IMR-90 (cell line): Measurements from ENCODE around the gene FGD3. TPM values are rescaled to one million over a fixed set of nuclear protein-coding genes. Genes with fewer than 3 reads are reported as not detected.

Source experiments
- ATAC-seq: fragments of 200-7000 bp; cut with Tn5 transposase; 2 replicates; pipeline ENCODE4 v1.9.1; 2020; ENCODE audit warnings: low read depth, mild to moderate bottlenecking, moderate library complexity
- BruUV-seq: library from RNA; stranded (reverse); fragments of 400-500 nt; replicated peaks from 2 replicates; lab custom pipeline; 2021; lab: Mats Ljungman, UMichigan
- CTCF ChIA-PET: fragments of 300-600 bp; formaldehyde crosslinking; extraction: SDS; loops from one replicate; lab custom pipeline; 2021; ENCODE audit warnings: antibody characterized with exemption; lab: Yijun Ruan, JAX
- POLR2A ChIA-PET: fragments of 300-600 bp; sonication (Branson Sonifier 250); formaldehyde crosslinking; loops from one replicate; lab custom pipeline; 2022; ENCODE audit warnings: antibody characterized with exemption; ENCODE audit not compliant: unreplicated experiment; lab: Charles Lee
- DNase-seq: peaks from one replicate; pipeline ENCODE4 v3.0.0; 2013
- H2AFZ ChIP-seq: replicated peaks from 2 replicates; pipeline ENCODE3; 2013; ENCODE audit warnings: low read length, mild to moderate bottlenecking; ENCODE audit not compliant: poor library complexity
- H2AK5ac ChIP-seq: 2 replicates; pipeline ENCODE4 v1.6.1; 2013; ENCODE audit warnings: low read depth, low read length, inconsistent platforms
- H2AK9ac ChIP-seq: replicated peaks from 2 replicates; pipeline ENCODE3; 2013; ENCODE audit warnings: mild to moderate bottlenecking, low read depth, low read length, moderate library complexity; ENCODE audit not compliant: poor library complexity
- H2BK120ac ChIP-seq: 2 replicates; pipeline ENCODE4 v1.6.1; 2013; ENCODE audit warnings: low read depth, low read length, inconsistent platforms
- H2BK15ac ChIP-seq: 3 replicates; pipeline ENCODE4 v1.6.1; 2013; ENCODE audit warnings: low read depth, low read length, inconsistent platforms
- H2BK20ac ChIP-seq: 2 replicates; pipeline ENCODE4 v1.6.1; 2013; ENCODE audit warnings: low read depth, mild to moderate bottlenecking, inconsistent platforms, low read length, moderate library complexity
- H2BK5ac ChIP-seq: 2 replicates; pipeline ENCODE4 v1.6.1; 2013; ENCODE audit warnings: mild to moderate bottlenecking, low read depth, low read length, inconsistent platforms; ENCODE audit not compliant: poor library complexity, severe bottlenecking
- H3K14ac ChIP-seq: replicated peaks from 2 replicates; pipeline ENCODE4 v1.6.1; 2013; ENCODE audit warnings: low read depth, low read length, inconsistent platforms
- H3K18ac ChIP-seq: 2 replicates; pipeline ENCODE4 v1.6.1; 2013; ENCODE audit warnings: low read depth, low read length, control low read depth
- H3K23ac ChIP-seq: 2 replicates; pipeline ENCODE4 v1.6.1; 2013; ENCODE audit warnings: low read depth, low read length, inconsistent platforms
- H3K27ac ChIP-seq: 2 replicates; pipeline ENCODE4 v1.5.1; 2013; ENCODE audit warnings: mild to moderate bottlenecking, control low read depth, low read length; ENCODE audit not compliant: insufficient read depth
- H3K27me3 ChIP-seq: 2 replicates; pipeline ENCODE4 v1.6.1; 2013; ENCODE audit warnings: low read length; ENCODE audit not compliant: control insufficient read depth, insufficient read depth
- H3K36me3 ChIP-seq: 2 replicates; pipeline ENCODE4 v1.6.1; 2013; ENCODE audit warnings: low read length, mixed read lengths; ENCODE audit not compliant: control insufficient read depth, insufficient read depth
- H3K4ac ChIP-seq: 2 replicates; pipeline ENCODE4 v1.6.1; 2013; ENCODE audit warnings: low read depth, low read length, inconsistent platforms
- H3K4me1 ChIP-seq: 2 replicates; pipeline ENCODE4 v1.6.1; 2013; ENCODE audit warnings: low read length, mixed read lengths; ENCODE audit not compliant: control insufficient read depth, insufficient read depth
- H3K4me2 ChIP-seq: 2 replicates; pipeline ENCODE4 v1.6.1; 2013; ENCODE audit warnings: low read depth, mild to moderate bottlenecking, control low read depth, low read length, moderate library complexity
- H3K4me3 ChIP-seq: 2 replicates; pipeline ENCODE4 v1.5.1; 2013; ENCODE audit warnings: low read depth, mild to moderate bottlenecking, control low read depth, low read length, moderate library complexity; ENCODE audit not compliant: insufficient read depth
- H3K56ac ChIP-seq: 2 replicates; pipeline ENCODE4 v1.6.1; 2013; ENCODE audit warnings: low read length, inconsistent platforms; ENCODE audit not compliant: insufficient read depth; ENCODE audit errors: extremely low read depth
- H3K79me1 ChIP-seq, 2 experiments: 2 replicates each; pipeline ENCODE4 v1.6.1; 2013; ENCODE audit warnings: low read length in 2 of 2, inconsistent platforms in 1 of 2, low read depth in 1 of 2
- H3K9ac ChIP-seq: 2 replicates; pipeline ENCODE4 v1.6.1; 2013; ENCODE audit warnings: low read depth, low read length, control low read depth
- H3K9me1 ChIP-seq: 2 replicates; pipeline ENCODE4 v1.6.1; 2013; ENCODE audit warnings: low read length, inconsistent platforms; ENCODE audit not compliant: insufficient read depth
- H3K9me3 ChIP-seq: 2 replicates; pipeline ENCODE4 v1.6.1; 2013; ENCODE audit warnings: low read length; ENCODE audit not compliant: control insufficient read depth, insufficient read depth
- H4K20me1 ChIP-seq: 2 replicates; pipeline ENCODE4 v1.6.1; 2013; ENCODE audit warnings: low read length, inconsistent platforms; ENCODE audit not compliant: insufficient read depth
- H4K5ac ChIP-seq: 2 replicates; pipeline ENCODE4 v1.6.1; 2013; ENCODE audit warnings: mild to moderate bottlenecking, low read depth, low read length, control low read depth
- H4K8ac ChIP-seq, 2 experiments: 2 replicates each; pipeline ENCODE4 v1.6.1; 2013; ENCODE audit warnings: low read depth in 2 of 2, low read length in 2 of 2, control low read depth in 1 of 2, inconsistent platforms in 1 of 2
- H4K91ac ChIP-seq: 2 replicates; pipeline ENCODE4 v1.6.1; 2013; ENCODE audit warnings: low read depth, low read length, inconsistent platforms; ENCODE audit not compliant: insufficient read depth
- BHLHE40 ChIP-seq: fragments of 150-350 bp; IDR thresholded peaks from 2 replicates; pipeline ENCODE4 v1.6.1; 2016; ENCODE audit warnings: mild to moderate bottlenecking, low read depth, low read length
- CEBPB ChIP-seq: IDR thresholded peaks from 2 replicates; pipeline ENCODE4 v1.6.1; 2012; ENCODE audit warnings: low read depth, low read length, improper control_type of control experiment
- CHD1 ChIP-seq: IDR thresholded peaks from 2 replicates; pipeline ENCODE4 v1.6.1; 2012; ENCODE audit warnings: low read depth, low read length, improper control_type of control experiment
- ELK1 ChIP-seq: fragments of 150-350 bp; IDR thresholded peaks from 2 replicates; pipeline ENCODE4 v1.6.1; 2016; ENCODE audit warnings: low read depth, mild to moderate bottlenecking, low read length, moderate library complexity, borderline replicate concordance
- FOS ChIP-seq: fragments of 150-350 bp; IDR thresholded peaks from 2 replicates; pipeline ENCODE4 v1.6.1; 2016; ENCODE audit warnings: low read depth, low read length
- MAFK ChIP-seq: IDR thresholded peaks from 2 replicates; pipeline ENCODE4 v1.6.1; 2012; ENCODE audit warnings: low read depth, low read length, improper control_type of control experiment
- MAZ ChIP-seq: IDR thresholded peaks from 2 replicates; pipeline ENCODE4 v1.6.1; 2012; ENCODE audit warnings: low read depth, mild to moderate bottlenecking, low read length, improper control_type of control experiment, moderate library complexity, borderline replicate concordance
- MXI1 ChIP-seq: IDR thresholded peaks from 2 replicates; pipeline ENCODE4 v1.6.1; 2012; ENCODE audit warnings: low read depth, mild to moderate bottlenecking, low read length, moderate library complexity, borderline replicate concordance
- NFE2L2 ChIP-seq: fragments of 150-350 bp; IDR thresholded peaks from 2 replicates; pipeline ENCODE4 v1.6.1; 2016; ENCODE audit warnings: low read depth, mild to moderate bottlenecking, low read length
- POLR2A ChIP-seq: IDR thresholded peaks from 2 replicates; pipeline ENCODE4 v1.6.1; 2012; ENCODE audit warnings: mild to moderate bottlenecking, low read depth, low read length
- RAD21 ChIP-seq: IDR thresholded peaks from 2 replicates; pipeline ENCODE4 v1.6.1; 2012; ENCODE audit warnings: low read length, improper control_type of control experiment
- RCOR1 ChIP-seq: IDR thresholded peaks from 2 replicates; pipeline ENCODE4 v1.6.1; 2012; ENCODE audit warnings: mild to moderate bottlenecking, low read length, improper control_type of control experiment; ENCODE audit not compliant: insufficient replicate concordance
- RFX5 ChIP-seq: IDR thresholded peaks from 2 replicates; pipeline ENCODE4 v1.8.0; 2012; ENCODE audit warnings: low read depth, mild to moderate bottlenecking, low read length, moderate library complexity
- SMC3 ChIP-seq: fragments of 150-350 bp; IDR thresholded peaks from 2 replicates; pipeline ENCODE4 v1.6.1; 2016; ENCODE audit warnings: low read depth, mild to moderate bottlenecking, antibody characterized with exemption, low read length, moderate library complexity
- USF2 ChIP-seq: fragments of 150-350 bp; IDR thresholded peaks from 2 replicates; pipeline ENCODE4 v1.6.1; 2017; ENCODE audit warnings: mild to moderate bottlenecking, antibody characterized with exemption, low read length, low read depth
- WGBS, 2 experiments: methylation state at CpG; one replicate each; pipeline versions ENCODE4 v1.1.5 to v1.1.7; 2013; ENCODE audit warnings: missing lambda C conversion rate in 2 of 2; ENCODE audit not compliant: insufficient read length in 1 of 2; ENCODE audit errors: extremely low coverage in 2 of 2; 5-methylcytosine and 5-hydroxymethylcytosine counted together
- dilution Hi-C: fragments of 300-500 bp; cut with HindIII; formaldehyde crosslinking; loops from one replicate; pipeline ENCODE4 v1.14.3; 2018; ENCODE audit warnings: low sequenced_read_pairs; ENCODE audit not compliant: unreplicated experiment
- in situ Hi-C: fragments of 300-500 bp; cut with MboI; formaldehyde crosslinking; loops from 3 replicates; pipeline ENCODE4 v1.14.3; 2019; ENCODE audit warnings: low sequenced_read_pairs, inconsistent platforms, mixed read lengths
- intact Hi-C: fragments of 100-400 bp; cut with micrococcal nuclease; formaldehyde crosslinking; loops from 2 replicates; pipeline ENCODE4 v1.10.0; 2022
- polyA plus RNA-seq, 3 experiments: library from polyadenylated mRNA; depleted of rRNA; stranded (reverse); fragments of >200 nt; gene quantifications; 2 replicates each; pipeline ENCODE4 v1.2.3, GENCODE V29; 2012; ENCODE audit warnings: low replicate concordance in 1 of 3
- total RNA-seq: library from RNA; depleted of rRNA; stranded (reverse); fragments of >200 nt; gene quantifications from 2 replicates; pipeline ENCODE4 v1.2.3, GENCODE V29; 2012
- TF ChIP-seq, protein P1 (sequence below): conservative IDR thresholded peaks from 2 replicates; pipeline ENCODE4 v1.5.1; 2012; ENCODE audit warnings: mild to moderate bottlenecking, low read depth, low read length, improper control_type of control experiment

The FGD3 gene
- total and polyA plus RNA-seq, 2 of the 4 experiments (the other 2 are of a cell fraction): not detected

- H4K91ac ChIP-seq: no peak overlapping the region
- H2BK15ac ChIP-seq: no peak overlapping the region
- H3K4me2 ChIP-seq: no peak overlapping the region
- H2AK5ac ChIP-seq: no peak overlapping the region
- H3K23ac ChIP-seq: no peak overlapping the region
- H2BK20ac ChIP-seq: no peak overlapping the region
- H3K9ac ChIP-seq: no peak overlapping the region
- ChIA-PET CTCF (no interaction called here), POLR2A (no interaction called here)
- in situ Hi-C loops: loop anchor here (25.0 kb wide), 1 partner anchor 305 kb away; no protein-coding TSS in a partner anchor
- no peaks in the 10 kb centered on the region for H3K36me3 ChIP-seq
- H3K9me1 ChIP-seq: no peaks in the 10 kb centered on the region
- no peaks in the 10 kb centered on the region for H3K9me3 ChIP-seq
- no peak for ATAC-seq
- H4K8ac ChIP-seq: no peak overlapping the region
- no peaks in the 10 kb centered on the region for H4K20me1 ChIP-seq
- no peak overlapping the region for H2BK5ac ChIP-seq
- H2AFZ ChIP-seq: no peak overlapping the region
- H4K5ac ChIP-seq: no peak overlapping the region
- peaks cover 5% of the 10 kb centered on the region; the same call in 1 of the 2 replicates for H3K27me3 ChIP-seq
- H3K4me3 ChIP-seq: no peak overlapping the region
- no peak overlapping the region for H3K18ac ChIP-seq
- intact Hi-C loops: no loop called here
- no peaks in the 10 kb centered on the region for H3K79me1 ChIP-seq
- H3K56ac ChIP-seq: no peak overlapping the region
- WGBS, 2 experiments: 72% methylated on average over 5 of the region's 12 CpGs; no CpG with 5 or more reads in 1 of the 2 experiments
- no TSS peak for BruUV-seq
- H3K4ac ChIP-seq: no peak overlapping the region
- no peak overlapping the region for H3K27ac ChIP-seq
- H2AK9ac ChIP-seq: peak overlapping the region; percentile 13
- TF ChIP-seq POLR2A: no peak
- TF ChIP-seq RFX5: no peak
- TF ChIP-seq USF2: no peak
- TF ChIP-seq ELK1: no peak
- TF ChIP-seq NFE2L2: no peak
- no peak for TF ChIP-seq BHLHE40
- no peak for TF ChIP-seq MXI1
- no peak for TF ChIP-seq SMC3
- TF ChIP-seq RAD21: no peak
- no peak for TF ChIP-seq FOS
- no peak for TF ChIP-seq RCOR1
- no peak for TF ChIP-seq CHD1
- TF ChIP-seq MAZ: no peak
- TF ChIP-seq MAFK: no peak
- TF ChIP-seq, protein P1, sequence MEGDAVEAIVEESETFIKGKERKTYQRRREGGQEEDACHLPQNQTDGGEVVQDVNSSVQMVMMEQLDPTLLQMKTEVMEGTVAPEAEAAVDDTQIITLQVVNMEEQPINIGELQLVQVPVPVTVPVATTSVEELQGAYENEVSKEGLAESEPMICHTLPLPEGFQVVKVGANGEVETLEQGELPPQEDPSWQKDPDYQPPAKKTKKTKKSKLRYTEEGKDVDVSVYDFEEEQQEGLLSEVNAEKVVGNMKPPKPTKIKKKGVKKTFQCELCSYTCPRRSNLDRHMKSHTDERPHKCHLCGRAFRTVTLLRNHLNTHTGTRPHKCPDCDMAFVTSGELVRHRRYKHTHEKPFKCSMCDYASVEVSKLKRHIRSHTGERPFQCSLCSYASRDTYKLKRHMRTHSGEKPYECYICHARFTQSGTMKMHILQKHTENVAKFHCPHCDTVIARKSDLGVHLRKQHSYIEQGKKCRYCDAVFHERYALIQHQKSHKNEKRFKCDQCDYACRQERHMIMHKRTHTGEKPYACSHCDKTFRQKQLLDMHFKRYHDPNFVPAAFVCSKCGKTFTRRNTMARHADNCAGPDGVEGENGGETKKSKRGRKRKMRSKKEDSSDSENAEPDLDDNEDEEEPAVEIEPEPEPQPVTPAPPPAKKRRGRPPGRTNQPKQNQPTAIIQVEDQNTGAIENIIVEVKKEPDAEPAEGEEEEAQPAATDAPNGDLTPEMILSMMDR: no peak
- no peak for TF ChIP-seq CEBPB
- DNase-seq: no peak
- H3K4me1 ChIP-seq: no peaks in the 10 kb centered on the region
- H3K14ac ChIP-seq: no peak overlapping the region
- H2BK120ac ChIP-seq: no peak overlapping the region
- dilution Hi-C loops: no loop called here
These were observed 60.3 kb downstream of the FGD3 start for GRCh38 chr9:93007529-93008058.
